Measurements from ENCODE around the gene TMEM244.
"Not testable (repeated sequence)": the region's sequence is repeated elsewhere in the genome, so short reads cannot be mapped to it uniquely, and the experiment has no call there.

The TMEM244 gene

GRCh38 chr6:129866256-129866655 lies 5.1 kb upstream of the TMEM244 start:
- no peak for DNase-seq

GRCh38 chr6:129865013-129865412 lies 3.9 kb upstream of the TMEM244 start:
- DNase-seq: no peak

- DNase-seq: no peak
These were observed 2.5 kb upstream of the TMEM244 start for GRCh38 chr6:129863664-129864063.

DNA sequence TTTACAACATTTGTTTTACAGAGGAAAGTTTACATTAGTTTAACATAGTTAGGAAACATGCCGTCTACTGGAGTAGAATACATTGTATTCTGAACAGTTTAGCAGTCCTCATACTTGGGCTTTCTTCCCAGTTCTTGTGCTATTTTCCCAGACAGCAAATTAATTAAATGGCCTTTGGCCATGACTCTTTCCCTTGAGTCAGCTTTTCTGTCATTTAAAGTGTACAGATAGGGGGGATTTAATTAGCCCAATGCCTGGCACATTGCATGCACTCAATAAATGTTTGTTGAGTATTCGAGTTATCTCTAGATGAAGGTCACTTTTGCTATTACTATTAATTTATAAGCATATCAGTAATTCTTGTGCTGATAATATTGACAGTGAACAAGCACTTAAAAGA lies 1.6 kb downstream of the TMEM244 start:
- DNase-seq: no peak

DNA sequence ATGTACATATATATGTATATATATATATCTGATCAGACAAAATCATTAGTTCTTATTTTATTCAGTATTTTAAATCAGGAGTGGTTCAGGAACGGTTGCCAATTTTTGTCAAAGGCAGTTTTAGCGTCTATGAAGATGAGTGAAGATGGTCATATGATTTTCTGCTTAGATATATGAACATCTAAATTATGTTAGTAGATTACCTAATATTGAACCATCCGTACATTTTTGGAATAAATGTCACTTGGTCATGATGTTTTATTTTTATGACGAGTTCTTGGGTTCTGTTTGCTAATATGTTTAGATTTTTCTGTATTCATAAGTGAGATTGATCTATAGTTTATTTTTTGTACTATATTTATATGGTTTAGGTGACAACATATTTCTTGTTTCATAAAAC lies 3.3 kb downstream of the TMEM244 start:
- no peak for DNase-seq

DNA sequence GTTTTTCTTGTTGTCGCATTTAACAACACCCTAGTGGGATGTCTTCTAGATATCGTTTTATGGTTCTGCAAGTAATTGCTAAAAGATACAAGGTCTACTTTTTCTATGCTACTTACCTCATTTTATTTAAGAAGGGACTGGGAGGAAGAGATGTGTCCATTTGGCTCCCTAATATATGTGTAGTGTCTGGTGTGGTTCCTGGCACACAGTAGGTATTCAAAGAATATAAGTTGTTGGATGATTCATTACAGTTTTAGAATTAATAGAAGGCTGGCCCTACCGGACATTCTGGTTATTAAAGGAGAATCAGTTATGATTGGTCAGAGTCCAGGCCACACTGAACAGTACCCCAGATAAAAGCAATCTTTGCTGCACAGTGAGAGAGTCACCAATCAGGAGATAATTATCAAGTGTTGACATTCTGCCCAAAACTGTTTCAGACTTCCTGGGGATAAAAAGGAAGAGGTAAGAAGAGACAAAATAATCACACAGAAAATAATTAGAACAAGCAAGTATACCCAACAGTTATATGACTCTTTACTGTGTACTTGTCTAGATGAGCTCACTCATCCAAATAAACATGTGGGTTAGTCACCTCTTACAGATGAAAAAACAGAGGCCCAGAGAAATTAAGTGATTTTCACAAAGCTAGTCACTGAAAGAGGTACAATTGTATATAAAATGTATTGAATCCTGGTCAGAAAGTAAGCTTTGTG lies 7.0 kb downstream of the TMEM244 start:
- DNase-seq: no peak

DNA sequence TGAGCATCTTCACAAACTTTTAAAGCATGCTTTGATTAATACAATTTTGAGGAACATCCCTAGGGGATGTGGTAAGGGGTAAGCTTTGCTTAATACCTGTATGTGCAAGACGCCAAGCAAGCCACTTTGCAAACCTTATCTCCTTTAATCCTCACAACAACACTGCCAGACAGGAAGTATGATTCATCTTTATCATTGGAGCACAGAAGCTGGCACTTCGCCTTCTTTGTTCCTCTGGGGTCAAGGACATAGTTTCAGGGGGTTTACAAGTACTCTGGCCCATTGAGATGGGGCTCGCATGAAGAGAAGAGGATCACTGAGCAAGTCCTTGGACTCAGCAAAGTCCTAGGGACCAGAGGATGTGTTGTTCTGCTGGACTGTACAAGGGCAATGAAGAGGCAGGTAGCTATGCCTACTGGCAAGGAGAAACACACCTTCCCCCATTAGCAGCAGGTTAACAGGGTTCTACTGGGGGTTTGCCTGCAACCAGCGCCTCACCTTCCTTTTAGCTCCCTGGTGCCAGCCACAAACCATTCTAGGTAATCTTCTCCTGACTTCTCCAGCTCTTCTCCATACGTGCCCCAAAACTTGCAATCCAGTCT lies 8.8 kb downstream of the TMEM244 start:
- no peak for DNase-seq

DNA sequence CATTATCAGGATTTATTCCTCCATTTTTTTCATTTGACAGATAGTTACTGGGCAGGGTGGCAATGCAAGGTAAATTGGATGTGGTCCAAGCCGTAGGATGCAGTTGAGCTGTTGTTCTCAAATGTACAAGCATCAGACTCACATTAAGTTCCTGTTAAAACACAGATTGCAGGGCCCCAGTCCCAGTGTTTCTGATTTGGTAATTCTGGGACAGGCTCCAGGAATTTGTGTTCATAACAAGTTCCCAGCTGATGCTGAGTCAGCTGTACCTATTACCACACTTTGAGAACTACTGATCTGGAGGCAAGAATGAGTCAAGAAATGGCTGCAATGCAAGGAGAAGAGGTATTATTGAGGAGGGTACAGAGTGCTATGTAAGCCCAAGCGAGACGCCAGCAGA lies 11.7 kb downstream of the TMEM244 start:
- DNase-seq: no peak

DNA sequence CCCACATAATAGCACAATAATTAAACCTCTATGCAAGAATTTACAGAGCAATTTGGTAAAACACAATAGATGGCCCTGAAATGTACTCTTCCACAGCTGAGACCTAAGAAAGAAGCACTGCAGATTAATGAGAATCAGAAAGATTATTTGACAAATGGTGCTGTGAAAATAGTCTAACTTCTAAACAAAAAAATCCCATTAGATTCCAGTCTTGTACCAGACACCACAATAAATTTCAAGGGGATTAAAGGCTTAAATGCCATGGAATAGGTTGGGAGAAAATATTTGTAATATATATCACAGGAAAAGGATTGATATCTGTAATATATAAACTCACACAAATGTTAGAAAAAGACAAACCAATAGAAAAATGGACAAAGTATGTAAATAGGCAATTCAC lies 14.4 kb downstream of the TMEM244 start:
- no peak for DNase-seq

DNA sequence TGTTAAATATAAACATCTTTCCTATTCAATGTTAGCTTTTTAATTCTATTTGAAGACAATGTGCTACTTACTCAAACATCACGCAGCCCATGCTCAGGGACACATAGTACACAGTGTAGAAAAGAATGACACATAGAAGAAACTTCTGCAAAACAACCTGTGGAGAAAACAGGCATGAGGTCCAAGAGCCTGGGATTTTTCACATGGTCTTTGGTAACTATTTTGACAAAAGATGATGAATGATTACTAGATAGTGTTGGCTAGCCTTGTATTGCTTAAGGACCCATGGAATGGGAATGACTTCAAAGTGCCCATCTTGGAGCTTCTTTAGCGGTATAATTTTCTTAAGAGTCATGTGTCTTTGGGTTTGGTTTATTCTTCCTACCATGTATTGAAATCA lies 15.4 kb downstream of the TMEM244 start:
- DNase-seq: no peak

- DNase-seq: no peak
These were observed 16.8 kb downstream of the TMEM244 start for GRCh38 chr6:129844118-129844891.

DNA sequence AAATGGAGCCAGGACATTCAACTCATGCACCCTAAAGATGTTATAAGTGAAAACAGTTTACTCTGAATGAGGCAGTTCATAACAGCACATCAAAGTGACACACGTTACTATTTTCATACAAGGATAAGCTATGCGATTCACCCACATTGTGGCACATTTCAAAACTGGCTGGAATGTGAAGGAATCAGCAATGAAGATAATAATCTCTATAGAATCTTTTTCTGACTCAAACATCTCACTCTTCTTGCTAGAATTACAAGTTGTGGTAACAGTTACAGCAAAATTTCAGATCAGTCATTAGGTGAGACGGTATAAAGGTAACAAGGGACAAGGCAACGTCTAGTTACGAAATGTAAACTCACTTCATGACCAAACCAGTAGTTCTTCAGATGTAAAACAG lies 17.5 kb downstream of the TMEM244 start:
- no peak for DNase-seq

- DNase-seq: no peak
These were observed 18.2 kb downstream of the TMEM244 start for GRCh38 chr6:129842881-129843409.

DNA sequence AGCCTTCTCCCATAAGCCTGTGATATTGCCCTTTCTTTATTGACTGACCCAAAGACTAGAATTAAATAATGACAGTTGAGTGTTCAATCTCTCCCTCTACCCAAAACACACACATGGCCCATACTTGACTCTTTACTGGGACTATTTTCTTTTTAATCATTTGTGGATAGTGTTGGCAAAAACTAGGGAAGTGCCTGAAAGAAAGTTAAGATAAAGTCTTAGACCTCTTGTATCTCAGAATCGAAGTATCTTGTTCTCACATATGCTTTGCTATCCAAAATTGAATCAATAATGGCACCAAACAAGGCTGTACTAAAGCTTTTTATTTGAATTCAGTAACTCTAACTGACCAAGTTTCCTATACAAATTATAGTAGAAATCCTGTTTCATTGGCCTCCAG lies 19.0 kb downstream of the TMEM244 start:
- no peak for DNase-seq

DNA sequence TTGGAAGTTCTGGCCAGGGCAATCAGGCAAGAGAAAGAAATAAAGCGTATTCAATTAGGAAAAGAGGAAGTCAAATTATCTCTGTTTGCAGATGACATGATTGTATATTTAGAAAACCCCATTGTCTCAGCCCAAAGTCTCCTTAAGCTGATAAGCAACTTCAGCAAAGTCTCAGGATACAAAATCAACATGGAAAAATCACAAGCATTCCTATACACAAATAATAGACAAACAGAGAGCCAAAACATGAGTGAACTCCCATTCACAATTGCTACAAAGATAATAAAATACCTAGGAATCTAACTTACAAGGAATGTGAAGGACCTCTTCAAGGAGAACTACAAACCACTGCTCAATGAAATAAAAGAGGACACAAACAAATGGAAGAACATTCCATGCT lies 21.6 kb downstream of the TMEM244 start:
- not testable (repeated sequence) for DNase-seq

DNA sequence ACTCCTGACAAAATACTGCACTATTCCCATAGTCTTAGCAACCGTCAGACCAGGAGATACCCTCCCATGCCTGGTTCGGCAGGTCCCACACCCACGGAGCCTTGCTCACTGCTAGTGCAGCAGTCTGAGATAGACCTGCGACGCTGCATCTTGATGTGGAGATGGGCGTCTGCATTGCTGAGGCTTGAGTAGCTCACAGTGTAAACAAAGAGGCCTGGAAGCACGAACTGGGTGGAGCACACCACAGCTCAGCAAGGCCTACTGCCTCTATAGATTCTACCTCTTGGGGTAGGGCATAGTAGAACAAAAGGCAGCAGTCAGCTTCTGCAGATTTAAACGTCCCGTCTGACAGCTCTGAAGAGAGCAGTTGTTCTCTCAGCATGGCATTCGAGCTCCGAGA lies 25.4 kb downstream of the TMEM244 start:
- DNase-seq: no peak

DNA sequence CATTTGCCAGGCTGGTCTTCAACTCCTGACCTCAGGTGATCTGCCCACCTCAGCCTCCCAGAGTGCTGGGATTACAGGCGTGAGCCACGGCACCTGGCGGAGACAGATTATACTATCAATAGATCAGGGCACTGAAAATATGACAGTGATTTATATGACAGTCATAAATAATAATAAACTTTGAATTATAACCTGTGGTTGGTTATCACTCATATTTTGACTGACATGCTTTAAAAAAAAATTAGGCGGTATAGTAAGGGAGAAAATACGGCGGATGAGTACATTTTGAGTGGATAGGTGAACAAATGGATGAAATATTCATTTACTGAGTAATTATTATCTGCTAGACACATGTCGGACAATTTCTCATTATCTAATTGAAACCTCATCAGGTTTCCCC lies 28.8 kb downstream of the TMEM244 start:
- no peak for DNase-seq

DNA sequence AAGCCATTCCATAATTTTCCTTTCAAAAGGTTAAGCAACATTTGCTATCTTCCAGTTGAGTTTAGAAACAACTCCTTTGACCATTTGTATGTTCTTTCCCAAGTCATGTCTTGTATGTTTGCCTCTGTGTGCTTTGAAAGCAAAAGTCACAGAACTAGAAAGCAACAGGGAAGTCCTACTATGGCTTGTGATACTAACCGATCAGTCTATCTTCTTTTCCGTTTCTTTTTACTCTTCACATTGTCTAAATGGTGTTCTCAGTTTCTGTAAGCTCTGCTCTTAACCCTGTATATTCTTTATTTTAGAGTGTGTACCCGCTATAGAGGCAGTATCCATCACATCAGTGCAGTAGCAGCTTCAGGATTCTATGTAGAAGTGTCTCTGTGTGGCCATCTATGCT lies 32.9 kb downstream of the TMEM244 start:
- DNase-seq: no peak

DNA sequence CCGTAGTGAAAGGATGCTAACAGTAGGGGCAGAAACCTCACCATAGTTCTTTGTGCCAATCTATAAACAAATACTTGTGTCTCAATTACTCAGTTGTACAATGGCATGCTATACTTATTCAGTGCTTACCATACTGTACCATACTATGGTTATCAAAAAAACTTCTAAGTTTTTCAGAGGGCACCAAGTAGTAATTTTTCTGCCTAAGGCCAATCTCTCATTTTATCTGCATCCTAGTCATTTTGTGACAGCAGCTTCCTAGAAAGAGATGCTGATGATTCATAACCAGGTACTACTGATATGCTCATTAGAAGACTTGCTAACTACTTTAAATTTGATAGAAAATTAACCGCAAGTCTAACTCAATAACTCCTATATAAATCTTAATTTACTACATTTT lies 42.9 kb downstream of the TMEM244 start:
- no peak for DNase-seq

- no peak for DNase-seq
These were observed 43.3 kb downstream of the TMEM244 start for GRCh38 chr6:129817821-129818220.

DNA sequence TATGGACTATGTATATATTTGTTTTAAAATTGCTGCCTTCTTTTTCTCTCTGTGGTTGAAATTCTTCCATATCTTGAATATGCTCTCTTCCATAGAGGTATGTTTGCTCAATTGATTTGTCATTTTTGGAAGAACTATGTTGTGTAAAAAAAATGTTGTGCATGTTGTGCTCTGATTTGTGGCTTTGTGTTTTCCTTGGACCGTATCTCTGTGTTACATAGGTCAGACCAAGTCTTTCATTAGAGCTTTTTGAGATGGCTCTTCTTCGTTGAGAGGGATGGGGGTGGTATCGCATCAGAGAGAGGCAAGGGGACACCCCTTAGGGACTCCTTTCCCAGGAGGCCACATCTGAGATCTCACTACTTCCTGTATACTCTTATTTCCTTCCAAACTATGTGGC lies 43.8 kb downstream of the TMEM244 start:
- no peak for DNase-seq

DNA sequence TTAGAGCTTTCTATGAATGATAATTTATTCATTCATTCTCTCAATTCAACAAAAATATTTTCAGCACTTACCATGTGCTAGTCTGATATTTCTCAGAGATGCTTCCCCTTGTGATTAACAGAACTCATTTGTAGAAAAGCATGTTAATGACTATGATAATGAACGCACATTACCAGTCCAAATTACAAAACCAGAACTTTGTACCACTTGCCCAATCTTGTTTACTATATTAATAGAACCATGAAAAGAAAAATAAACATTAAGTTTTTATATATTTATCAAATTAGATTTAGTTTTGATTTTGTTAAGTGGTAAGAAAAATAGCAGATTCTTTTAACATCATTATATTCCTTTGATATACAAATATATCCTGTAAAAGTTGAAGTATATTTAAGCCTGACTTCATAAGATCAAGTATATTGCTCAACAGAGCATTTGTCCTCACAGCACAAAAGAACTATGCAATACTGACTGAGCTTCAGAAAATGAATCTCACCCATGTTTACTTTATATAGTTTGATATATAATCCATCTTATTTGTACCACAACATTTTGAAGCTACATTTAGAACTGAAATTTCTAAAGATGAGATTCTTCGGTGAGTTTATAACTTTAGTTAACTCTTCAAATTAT lies 48.9 kb downstream of the TMEM244 start:
- DNase-seq: no peak

DNA sequence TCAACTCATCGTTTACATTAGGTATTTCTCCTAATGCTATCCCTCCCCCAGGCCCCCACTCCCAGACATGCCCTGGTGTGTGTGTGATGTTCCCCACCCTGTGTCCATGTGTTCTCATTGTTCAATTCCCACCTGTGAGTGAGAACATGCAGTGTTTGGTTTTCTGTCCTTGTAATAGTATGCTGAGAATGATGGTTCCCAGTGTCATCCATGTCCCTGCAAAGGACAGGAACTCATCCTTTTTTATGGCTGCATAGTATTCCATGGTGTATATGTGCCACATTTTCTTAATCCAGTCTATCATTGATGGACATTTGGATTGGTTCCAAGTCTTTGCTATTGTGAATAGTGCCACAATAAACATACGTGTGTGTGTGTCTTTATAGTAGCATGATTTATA lies 54.0 kb downstream of the TMEM244 start:
- not testable (repeated sequence) for DNase-seq

- DNase-seq: not testable (repeated sequence)
These were observed 58.2 kb downstream of the TMEM244 start for GRCh38 chr6:129802920-129803319.

All from NCI-H774 (cell line).